ENCODE data around the gene OSBPL9. TPM values are rescaled to one million over a fixed set of nuclear protein-coding genes. Genes with fewer than 3 reads are reported as not detected.

OSBPL9 gene
- total and polyA plus RNA-seq, 9 of the 15 experiments (the other 6 are each of a cell fraction or from before 2014, with no cell fraction given), result 43.9 to 217 (median 170) TPM

DNA sequence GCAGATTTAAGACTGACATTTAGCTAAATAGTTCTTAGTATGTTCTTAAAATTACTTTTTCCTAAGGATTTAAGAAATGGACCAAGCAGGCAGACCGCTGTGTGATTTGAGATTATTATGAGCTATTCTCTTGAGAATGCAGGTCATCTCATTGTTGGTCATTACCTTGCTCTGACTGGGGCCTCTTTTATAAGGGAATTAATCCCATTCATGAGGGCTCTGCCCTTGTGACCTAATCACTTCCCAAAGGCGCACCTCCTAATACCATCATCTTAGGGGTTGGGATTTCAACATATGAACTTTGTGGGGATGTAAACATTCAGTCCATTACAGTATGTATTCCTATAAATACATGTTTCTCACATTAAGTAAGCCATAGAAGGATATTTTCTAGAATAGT, 24.2 kb downstream of the OSBPL9 start:
- in situ Hi-C loops (cut with MboI), result no loop called here
- WGBS (ENCODE audit: insufficient coverage, low coverage, missing lambda C conversion rate), result 94% methylated on average over 2 of the region's 2 CpGs
- ChIA-PET POLR2A (interaction anchor here (1.4 to 2.3 kb wide), 3 partner anchors 10 to 19 kb away, joined by 4 to 8 read pairs (median 5); no protein-coding TSS in a partner anchor), CTCF (ENCODE audit: low intra/inter-chr PET ratio) (interaction anchor here (0.6 kb wide), 1 partner anchor 160 kb away, joined by 5 read pairs; no protein-coding TSS in a partner anchor)
- no peak overlapping the region for H3K4me3 ChIP-seq
- H3K9me1 ChIP-seq (ENCODE audit: control insufficient read depth, insufficient read depth, low read length), result no peaks in the 10 kb centered on the region
- peaks cover 3% of the 10 kb centered on the region; the same call in 1 of the 3 replicates for H3K36me3 ChIP-seq (ENCODE audit: control insufficient read depth, insufficient read depth, low read length)
- DNase-seq (ENCODE audit: extremely low read depth in 1 of 4, low spot score in 3 of 4) (no peak), FAIRE-seq (no peak), ATAC-seq (no peak)
- H3K79me2 ChIP-seq (ENCODE audit: control insufficient read depth, insufficient read depth, low read length), result peaks cover 54% of the 10 kb centered on the region
- H3K9me3 ChIP-seq (replicated peaks; ENCODE audit: control insufficient read depth, insufficient read depth, low read depth, low read length), result no peaks in the 10 kb centered on the region
- no peak overlapping the region for H3K4me2 ChIP-seq (ENCODE audit: insufficient read depth, low read length)
- H3K9ac ChIP-seq (ENCODE audit: insufficient read depth in 1 of 2, low read depth in 2 of 2, low read length in 2 of 2), result no peak overlapping the region
- intact Hi-C loops (cut with micrococcal nuclease), result no loop called here
- peaks cover 3 to 6% of the 10 kb centered on the region in 2 experiments; a peak in 2 of 5 replicates for H3K4me1 ChIP-seq (replicated peaks in 1 of 2; ENCODE audit: control insufficient read depth in 2 of 2, insufficient read depth in 2 of 2, low read length in 2 of 2)
- BruUV-seq (replicated peaks), result no TSS peak
- H4K20me1 ChIP-seq (replicated peaks; ENCODE audit: control insufficient read depth, insufficient read depth, low read length), result peaks cover 3% of the 10 kb centered on the region; the same call in 1 of the 2 replicates
- H2AFZ ChIP-seq (ENCODE audit: low read depth, low read length), result no peak overlapping the region
- no peak overlapping the region for H3K27ac ChIP-seq (ENCODE audit: extremely low read depth, low read depth, low read length)
- no peaks in the 10 kb centered on the region for H3K27me3 ChIP-seq (ENCODE audit: control insufficient read depth in 2 of 2, insufficient read depth in 2 of 2, low read length in 2 of 2)
- no peak for TF ChIP-seq THAP7 (CRISPR knock-in tag; IDR thresholded peaks at IDR 0.05)
- TF ChIP-seq KAT7 (CRISPR knock-in tag; IDR thresholded peaks at IDR 0.05; ENCODE audit: borderline replicate concordance), result no peak
- TF ChIP-seq, protein P1, sequence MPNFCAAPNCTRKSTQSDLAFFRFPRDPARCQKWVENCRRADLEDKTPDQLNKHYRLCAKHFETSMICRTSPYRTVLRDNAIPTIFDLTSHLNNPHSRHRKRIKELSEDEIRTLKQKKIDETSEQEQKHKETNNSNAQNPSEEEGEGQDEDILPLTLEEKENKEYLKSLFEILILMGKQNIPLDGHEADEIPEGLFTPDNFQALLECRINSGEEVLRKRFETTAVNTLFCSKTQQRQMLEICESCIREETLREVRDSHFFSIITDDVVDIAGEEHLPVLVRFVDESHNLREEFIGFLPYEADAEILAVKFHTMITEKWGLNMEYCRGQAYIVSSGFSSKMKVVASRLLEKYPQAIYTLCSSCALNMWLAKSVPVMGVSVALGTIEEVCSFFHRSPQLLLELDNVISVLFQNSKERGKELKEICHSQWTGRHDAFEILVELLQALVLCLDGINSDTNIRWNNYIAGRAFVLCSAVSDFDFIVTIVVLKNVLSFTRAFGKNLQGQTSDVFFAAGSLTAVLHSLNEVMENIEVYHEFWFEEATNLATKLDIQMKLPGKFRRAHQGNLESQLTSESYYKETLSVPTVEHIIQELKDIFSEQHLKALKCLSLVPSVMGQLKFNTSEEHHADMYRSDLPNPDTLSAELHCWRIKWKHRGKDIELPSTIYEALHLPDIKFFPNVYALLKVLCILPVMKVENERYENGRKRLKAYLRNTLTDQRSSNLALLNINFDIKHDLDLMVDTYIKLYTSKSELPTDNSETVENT (CRISPR knock-in tag; IDR thresholded peaks at IDR 0.05), result no peak
- no peak for TF ChIP-seq POLR3A (IDR thresholded peaks at IDR 0.05; ENCODE audit: borderline replicate concordance, extremely low read depth, insufficient read depth, insufficient read length)
- TF ChIP-seq, protein P2, sequence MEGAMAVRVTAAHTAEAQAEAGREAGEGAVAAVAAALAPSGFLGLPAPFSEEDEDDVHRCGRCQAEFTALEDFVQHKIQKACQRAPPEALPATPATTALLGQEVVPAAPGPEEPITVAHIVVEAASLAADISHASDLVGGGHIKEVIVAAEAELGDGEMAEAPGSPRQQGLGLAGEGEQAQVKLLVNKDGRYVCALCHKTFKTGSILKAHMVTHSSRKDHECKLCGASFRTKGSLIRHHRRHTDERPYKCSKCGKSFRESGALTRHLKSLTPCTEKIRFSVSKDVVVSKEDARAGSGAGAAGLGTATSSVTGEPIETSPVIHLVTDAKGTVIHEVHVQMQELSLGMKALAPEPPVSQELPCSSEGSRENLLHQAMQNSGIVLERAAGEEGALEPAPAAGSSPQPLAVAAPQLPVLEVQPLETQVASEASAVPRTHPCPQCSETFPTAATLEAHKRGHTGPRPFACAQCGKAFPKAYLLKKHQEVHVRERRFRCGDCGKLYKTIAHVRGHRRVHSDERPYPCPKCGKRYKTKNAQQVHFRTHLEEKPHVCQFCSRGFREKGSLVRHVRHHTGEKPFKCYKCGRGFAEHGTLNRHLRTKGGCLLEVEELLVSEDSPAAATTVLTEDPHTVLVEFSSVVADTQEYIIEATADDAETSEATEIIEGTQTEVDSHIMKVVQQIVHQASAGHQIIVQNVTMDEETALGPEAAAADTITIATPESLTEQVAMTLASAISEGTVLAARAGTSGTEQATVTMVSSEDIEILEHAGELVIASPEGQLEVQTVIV (CRISPR knock-in tag; IDR thresholded peaks at IDR 0.05; ENCODE audit: borderline replicate concordance), result no peak
- TF ChIP-seq SREBF2 (CRISPR knock-in tag; IDR thresholded peaks at IDR 0.05), result no peak
- TF ChIP-seq KLF13 (tag; IDR thresholded peaks at IDR 0.05; ENCODE audit: borderline replicate concordance, low read depth), result no peak
- TF ChIP-seq ADNP (tag; IDR thresholded peaks at IDR 0.05), result no peak
- no peak for TF ChIP-seq PYGO2 (tag; IDR thresholded peaks at IDR 0.05)
- no peak for TF ChIP-seq NR2F6 (CRISPR knock-in tag; IDR thresholded peaks at IDR 0.05)
- no peak for TF ChIP-seq SREBF1 (IDR thresholded peaks at IDR 0.05; ENCODE audit: borderline replicate concordance, low read depth, low read length)
- TF ChIP-seq, protein P3, sequence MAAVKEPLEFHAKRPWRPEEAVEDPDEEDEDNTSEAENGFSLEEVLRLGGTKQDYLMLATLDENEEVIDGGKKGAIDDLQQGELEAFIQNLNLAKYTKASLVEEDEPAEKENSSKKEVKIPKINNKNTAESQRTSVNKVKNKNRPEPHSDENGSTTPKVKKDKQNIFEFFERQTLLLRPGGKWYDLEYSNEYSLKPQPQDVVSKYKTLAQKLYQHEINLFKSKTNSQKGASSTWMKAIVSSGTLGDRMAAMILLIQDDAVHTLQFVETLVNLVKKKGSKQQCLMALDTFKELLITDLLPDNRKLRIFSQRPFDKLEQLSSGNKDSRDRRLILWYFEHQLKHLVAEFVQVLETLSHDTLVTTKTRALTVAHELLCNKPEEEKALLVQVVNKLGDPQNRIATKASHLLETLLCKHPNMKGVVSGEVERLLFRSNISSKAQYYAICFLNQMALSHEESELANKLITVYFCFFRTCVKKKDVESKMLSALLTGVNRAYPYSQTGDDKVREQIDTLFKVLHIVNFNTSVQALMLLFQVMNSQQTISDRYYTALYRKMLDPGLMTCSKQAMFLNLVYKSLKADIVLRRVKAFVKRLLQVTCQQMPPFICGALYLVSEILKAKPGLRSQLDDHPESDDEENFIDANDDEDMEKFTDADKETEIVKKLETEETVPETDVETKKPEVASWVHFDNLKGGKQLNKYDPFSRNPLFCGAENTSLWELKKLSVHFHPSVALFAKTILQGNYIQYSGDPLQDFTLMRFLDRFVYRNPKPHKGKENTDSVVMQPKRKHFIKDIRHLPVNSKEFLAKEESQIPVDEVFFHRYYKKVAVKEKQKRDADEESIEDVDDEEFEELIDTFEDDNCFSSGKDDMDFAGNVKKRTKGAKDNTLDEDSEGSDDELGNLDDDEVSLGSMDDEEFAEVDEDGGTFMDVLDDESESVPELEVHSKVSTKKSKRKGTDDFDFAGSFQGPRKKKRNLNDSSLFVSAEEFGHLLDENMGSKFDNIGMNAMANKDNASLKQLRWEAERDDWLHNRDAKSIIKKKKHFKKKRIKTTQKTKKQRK (IDR thresholded peaks at IDR 0.05; ENCODE audit: borderline replicate concordance, low read depth, low read length), result no peak
- TF ChIP-seq RCOR1 (IDR thresholded peaks at IDR 0.05; ENCODE audit: borderline replicate concordance in 1 of 2, low read depth in 2 of 2, low read length in 2 of 2), result no peak
